Peyer's patch (tissue), 4 donors: Measurements from ENCODE around the gene USP37.

Source experiments
- CTCF ChIP-seq, 6 experiments: fragments of 450-650 bp in 4 of 6; fragments of 200-600 bp in 2 of 6; sonication (generic) in 1 of 6; IDR thresholded peaks; one replicate each; pipeline ENCODE4 v1.5.1; 2017 to 2019; ENCODE audit warnings: antibody characterized with exemption in 6 of 6, mild to moderate bottlenecking in 3 of 6, moderate library complexity in 1 of 6
- POLR2A ChIP-seq, 2 donors: fragments of 450-650 bp; IDR thresholded peaks; one replicate each; pipeline ENCODE4 v1.5.1; 2017; ENCODE audit warnings: antibody characterized with exemption in 2 of 2, mild to moderate bottlenecking in 2 of 2, moderate library complexity in 2 of 2

DNA sequence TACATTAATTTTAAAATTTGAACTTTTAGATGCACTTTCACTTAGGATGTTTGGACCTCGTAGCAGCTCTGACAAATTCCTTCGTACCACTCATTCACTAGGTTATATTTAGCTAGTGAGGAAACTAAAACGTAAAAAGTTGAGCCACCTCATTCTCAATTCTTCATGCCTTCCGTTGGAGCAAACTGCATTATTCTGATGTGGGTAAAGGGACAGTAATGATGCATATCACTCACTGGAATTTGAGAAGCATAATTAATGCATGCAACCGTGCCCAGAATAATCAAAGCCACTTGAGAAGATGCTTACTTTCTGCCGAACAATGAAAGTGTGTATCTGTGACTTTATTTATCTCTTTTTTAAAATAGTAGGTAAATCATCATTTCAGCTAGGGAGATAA lies 2.7 kb upstream of the USP37 start:
- no peak for TF ChIP-seq POLR2A (IDR thresholded peaks at IDR 0.05)
- no peak for TF ChIP-seq CTCF (IDR thresholded peaks at IDR 0.05)
